Measurements from ENCODE around the gene PALM3. TPM values are rescaled to one million over a fixed set of nuclear protein-coding genes. Genes with fewer than 3 reads are reported as not detected.
"Not testable (repeated sequence)": the region's sequence is repeated elsewhere in the genome, so short reads cannot be mapped to it uniquely, and the experiment has no call there.

The PALM3 gene
- total RNA-seq, 1 donor from 2014 or later = not detected

- DNase-seq; H3K27ac Mint-ChIP-seq; H3K27me3 Mint-ChIP-seq; H3K36me3 Mint-ChIP-seq (ENCODE audit: low read depth); H3K9me3 Mint-ChIP-seq; intact Hi-C loops (cut with micrococcal nuclease); H3K4me3 Mint-ChIP-seq: not testable (repeated sequence)
- peaks cover 12% of the 10 kb centered on the region for H3K4me1 Mint-ChIP-seq
Observed at GRCh38 chr19:14026652-14027192, 35.2 kb downstream of the PALM3 start.

DNA sequence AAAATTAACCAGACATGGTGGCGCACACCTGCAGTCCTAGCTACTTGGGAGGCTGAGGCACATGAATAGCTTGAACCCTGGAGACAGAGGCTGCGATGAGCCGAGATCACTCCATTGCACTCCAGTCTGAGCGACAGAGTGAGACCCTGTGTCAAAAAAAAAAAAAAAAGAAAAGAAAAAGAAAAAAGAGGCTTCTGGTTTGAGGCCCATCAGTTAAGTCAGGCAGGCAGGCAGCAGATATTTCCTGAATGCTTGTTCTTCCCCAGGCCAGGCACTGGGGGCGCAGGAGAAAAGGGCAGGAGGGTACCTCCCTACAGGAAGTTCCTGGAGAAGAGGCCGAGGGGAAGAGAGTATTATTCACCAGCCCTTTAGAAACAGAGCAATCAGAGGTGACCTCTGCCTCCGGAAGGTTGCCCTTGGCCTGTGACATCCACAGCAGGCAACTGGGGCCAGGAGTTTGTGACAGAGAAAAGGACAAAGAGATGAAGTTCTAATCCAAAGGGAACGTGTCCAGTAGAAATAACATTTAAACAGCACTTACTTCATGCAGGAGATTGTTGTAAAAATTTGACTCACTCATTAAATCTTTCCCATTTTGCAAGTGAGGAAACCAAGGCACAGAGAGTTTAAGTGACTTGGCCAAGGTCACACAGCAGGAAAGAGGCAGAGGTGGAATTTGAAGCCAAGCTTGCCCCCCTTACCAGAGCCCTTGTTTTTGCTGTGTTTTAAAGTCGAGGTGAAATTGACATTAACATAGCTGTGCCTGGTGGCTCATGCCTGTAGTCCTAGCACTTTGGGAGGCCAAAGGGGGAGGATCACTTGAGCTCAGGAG is 38.3 kb downstream of the PALM3 start:
- H3K36me3 Mint-ChIP-seq (ENCODE audit: low read depth) = no peaks in the 10 kb centered on the region
- no peaks in the 10 kb centered on the region for H3K9me3 Mint-ChIP-seq
- no peak overlapping the region for H3K4me3 Mint-ChIP-seq
- DNase-seq = no peak
- peak overlapping the region; percentile 60 for H3K27ac Mint-ChIP-seq
- peaks cover 2% of the 10 kb centered on the region for H3K27me3 Mint-ChIP-seq
- intact Hi-C loops (cut with micrococcal nuclease) = no loop called here
- H3K4me1 Mint-ChIP-seq = peaks cover 10% of the 10 kb centered on the region

DNA sequence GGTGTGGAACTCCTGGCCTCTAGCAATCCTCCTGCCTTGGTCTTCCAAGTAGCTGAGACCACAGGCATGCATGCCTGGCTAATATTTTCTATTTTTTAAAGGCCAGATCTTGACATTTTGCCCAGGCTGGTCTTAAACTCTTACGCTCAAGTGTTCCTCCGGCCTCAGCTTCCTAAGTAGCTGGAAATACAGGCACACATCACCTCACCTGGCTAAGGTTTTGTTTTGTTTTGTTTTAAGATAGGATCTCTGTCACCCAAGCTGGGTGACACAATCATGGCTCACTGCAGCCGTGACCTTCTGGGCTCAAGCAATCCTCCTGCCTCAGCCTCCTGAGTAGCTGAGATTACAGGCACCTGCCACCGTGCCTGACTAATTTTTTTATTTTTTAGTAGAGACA is 39.4 kb downstream of the PALM3 start:
- intact Hi-C loops (cut with micrococcal nuclease) = no loop called here
- H3K9me3 Mint-ChIP-seq = no peaks in the 10 kb centered on the region
- no peaks in the 10 kb centered on the region for H3K27me3 Mint-ChIP-seq
- H3K4me3 Mint-ChIP-seq = no peak overlapping the region
- no peak for DNase-seq
- no peaks in the 10 kb centered on the region for H3K36me3 Mint-ChIP-seq (ENCODE audit: low read depth)
- no peak overlapping the region for H3K27ac Mint-ChIP-seq
- peaks cover 12% of the 10 kb centered on the region for H3K4me1 Mint-ChIP-seq

- DNase-seq = no peak
- Mint-ChIP-seq H3K4me3 (no peak overlapping the region), H3K27me3 (no peaks in the 10 kb centered on the region), H3K36me3 (ENCODE audit: low read depth) (no peaks in the 10 kb centered on the region), H3K27ac (peak overlapping the region; percentile 66), H3K4me1 (peaks cover 12% of the 10 kb centered on the region), H3K9me3 (no peaks in the 10 kb centered on the region)
- intact Hi-C loops (cut with micrococcal nuclease) = no loop called here
Observed at GRCh38 chr19:14021474-14021873, 40.4 kb downstream of the PALM3 start.

- H3K9me3 Mint-ChIP-seq; H3K27ac Mint-ChIP-seq; H3K4me3 Mint-ChIP-seq; intact Hi-C loops (cut with micrococcal nuclease); DNase-seq; H3K27me3 Mint-ChIP-seq; H3K36me3 Mint-ChIP-seq (ENCODE audit: low read depth): not testable (repeated sequence)
- H3K4me1 Mint-ChIP-seq = peaks cover 11% of the 10 kb centered on the region
Observed at GRCh38 chr19:14019739-14020138, 42.1 kb downstream of the PALM3 start.

DNA sequence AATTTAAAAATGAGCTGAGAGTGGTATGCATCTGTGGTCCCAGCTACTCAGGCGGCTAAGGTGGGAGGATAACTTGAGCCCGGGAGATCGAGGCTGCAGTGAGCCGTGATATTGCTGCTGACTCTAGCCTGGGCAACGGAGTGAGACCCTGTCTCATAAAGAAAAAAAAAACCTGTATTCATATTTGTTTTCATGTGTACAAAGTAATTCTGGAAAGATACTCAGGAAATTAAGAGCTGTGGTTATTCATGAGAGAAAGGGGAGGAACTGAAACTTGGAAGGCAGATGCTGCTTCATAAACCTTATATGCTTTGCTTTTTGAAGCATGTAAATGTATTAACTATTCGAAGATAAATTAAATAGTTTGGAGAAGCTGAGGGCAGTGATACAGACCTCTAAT is 42.8 kb downstream of the PALM3 start:
- H3K9me3 Mint-ChIP-seq = no peaks in the 10 kb centered on the region
- intact Hi-C loops (cut with micrococcal nuclease) = no loop called here
- H3K4me1 Mint-ChIP-seq = peaks cover 11% of the 10 kb centered on the region
- no peak for DNase-seq
- no peak overlapping the region for H3K4me3 Mint-ChIP-seq
- H3K27ac Mint-ChIP-seq = no peak overlapping the region
- H3K36me3 Mint-ChIP-seq (ENCODE audit: low read depth) = no peaks in the 10 kb centered on the region
- no peaks in the 10 kb centered on the region for H3K27me3 Mint-ChIP-seq

GRCh38 chr19:14015524-14016035 is 46.3 kb downstream of the PALM3 start:
- Mint-ChIP-seq H3K4me1 (peaks cover 7% of the 10 kb centered on the region), H3K4me3 (no peak overlapping the region), H3K9me3 (no peaks in the 10 kb centered on the region), H3K27ac (no peak overlapping the region), H3K27me3 (no peaks in the 10 kb centered on the region), H3K36me3 (ENCODE audit: low read depth) (no peaks in the 10 kb centered on the region)
- intact Hi-C loops (cut with micrococcal nuclease) = no loop called here
- no peak for DNase-seq

GRCh38 chr19:14012378-14012915 is 49.4 kb downstream of the PALM3 start:
- no peaks in the 10 kb centered on the region for H3K9me3 Mint-ChIP-seq
- H3K4me1 Mint-ChIP-seq = peaks cover 3% of the 10 kb centered on the region
- H3K36me3 Mint-ChIP-seq (ENCODE audit: low read depth) = no peaks in the 10 kb centered on the region
- no peak overlapping the region for H3K4me3 Mint-ChIP-seq
- H3K27ac Mint-ChIP-seq = no peak overlapping the region
- no peaks in the 10 kb centered on the region for H3K27me3 Mint-ChIP-seq
- no peak for DNase-seq
- intact Hi-C loops (cut with micrococcal nuclease) = no loop called here

DNA sequence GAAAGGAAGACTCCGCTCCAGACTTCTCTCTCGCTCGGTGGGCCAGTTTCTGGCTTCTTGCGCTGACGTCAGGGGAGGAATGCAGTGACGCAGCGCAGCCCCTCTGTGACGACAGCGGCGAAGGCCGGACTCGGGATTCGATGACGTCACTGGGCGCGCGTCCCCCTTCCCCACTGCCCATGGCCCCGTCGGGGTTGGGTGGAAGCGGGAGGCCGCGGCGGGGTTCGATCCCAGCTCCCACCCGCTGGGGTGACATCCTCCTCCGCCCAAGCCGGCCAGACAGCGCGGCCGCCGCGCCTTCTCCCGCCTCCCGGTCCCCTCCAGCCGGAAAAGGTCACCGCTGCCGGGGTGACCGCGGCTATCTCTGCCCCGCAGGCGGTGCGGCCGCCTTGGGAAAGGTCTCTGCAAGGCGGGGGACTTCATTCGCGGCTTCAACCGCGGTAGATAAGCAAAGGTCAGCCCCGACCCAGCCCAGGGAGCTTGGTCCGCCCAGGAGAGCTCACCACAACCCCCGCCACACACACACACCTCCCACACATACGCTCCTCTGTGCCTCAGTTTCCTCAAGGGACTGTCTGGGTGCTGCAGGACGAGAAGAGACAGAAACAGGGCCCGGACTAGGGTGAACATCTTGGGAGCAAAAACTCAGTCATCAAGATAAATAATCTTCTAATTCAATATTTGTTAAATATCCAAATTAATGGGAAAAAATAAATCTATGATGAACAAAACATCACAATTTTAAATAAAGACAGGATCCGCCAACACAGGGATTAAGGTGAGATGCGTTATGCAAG is 54.9 kb downstream of the PALM3 start:
- H3K9me3 Mint-ChIP-seq = no peaks in the 10 kb centered on the region
- no peaks in the 10 kb centered on the region for H3K27me3 Mint-ChIP-seq
- intact Hi-C loops (cut with micrococcal nuclease) = loop anchor here (1.0 to 5.0 kb wide), 9 partner anchors 21 to 130 kb away; partner anchors contain the start of genes BRME1, CC2D1A, DCAF15 and MISP3
- H3K4me3 Mint-ChIP-seq = peak overlapping the region; percentile 96
- peaks cover 35% of the 10 kb centered on the region for H3K4me1 Mint-ChIP-seq
- peaks cover 1% of the 10 kb centered on the region for H3K36me3 Mint-ChIP-seq (ENCODE audit: low read depth)
- no peak for DNase-seq
- H3K27ac Mint-ChIP-seq = peak overlapping the region; percentile 100

GRCh38 chr19:14006085-14006765 is 55.7 kb downstream of the PALM3 start, which contains the start of gene RFX1:
TSS of gene RFX1 (minus strand) at chr19:14006320. CDS start at chr19:13993843, 12,477 bp downstream.
- no peaks in the 10 kb centered on the region for H3K27me3 Mint-ChIP-seq
- intact Hi-C loops (cut with micrococcal nuclease) = loop anchor here (1.0 to 5.0 kb wide), 9 partner anchors 20 to 131 kb away; partner anchors contain the start of genes BRME1, CC2D1A, DCAF15 and MISP3
- peak within 1 kb of the TSS; percentile 96 for H3K4me3 Mint-ChIP-seq
- no peaks in the 10 kb centered on the region for H3K9me3 Mint-ChIP-seq
- peaks cover 1% of the 10 kb centered on the region for H3K36me3 Mint-ChIP-seq (ENCODE audit: low read depth)
- DNase-seq = peak; percentile 100
- H3K27ac Mint-ChIP-seq = peak within 1 kb of the TSS; percentile 100
- H3K4me1 Mint-ChIP-seq = peaks cover 39% of the 10 kb centered on the region

DNA sequence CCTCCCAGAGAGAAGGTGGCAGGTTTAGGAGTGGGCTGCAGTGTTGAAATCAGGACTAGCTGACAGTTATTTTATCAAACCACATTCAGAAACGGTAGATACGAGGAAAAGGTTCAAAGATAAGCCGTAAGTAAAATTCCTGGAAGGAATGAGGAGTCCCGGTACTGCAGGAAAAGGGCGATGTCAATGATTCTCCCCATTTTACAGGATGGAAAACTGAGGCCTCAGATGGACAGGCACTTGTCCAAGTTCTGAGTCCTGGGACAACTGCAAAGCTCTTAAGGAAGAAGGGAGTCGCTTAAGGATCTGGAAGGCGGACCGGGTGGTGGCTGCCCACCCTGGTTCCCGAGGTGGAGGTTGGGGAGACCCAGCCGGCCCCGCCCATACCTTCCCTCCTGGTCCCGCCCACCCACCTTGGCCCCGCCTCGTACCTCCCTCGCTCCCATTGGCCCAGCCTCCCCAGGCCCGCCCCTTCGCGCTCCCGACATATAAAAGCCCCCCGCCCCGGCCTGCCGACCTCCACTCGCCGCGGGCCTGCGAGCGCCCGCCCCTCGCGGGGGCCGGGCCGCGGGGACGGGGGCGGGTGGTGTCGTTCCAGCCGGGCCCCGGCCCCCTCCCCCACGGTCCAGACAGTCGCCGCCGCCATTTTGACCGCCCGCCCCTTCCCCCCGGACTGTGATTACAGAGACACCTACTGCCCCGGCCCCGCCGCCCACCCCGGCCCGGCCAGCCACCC is 56.4 kb downstream of the PALM3 start:
- H3K4me1 Mint-ChIP-seq = peaks cover 46% of the 10 kb centered on the region
- no peaks in the 10 kb centered on the region for H3K27me3 Mint-ChIP-seq
- peak overlapping the region; percentile 100 for H3K27ac Mint-ChIP-seq
- peak overlapping the region; percentile 96 for H3K4me3 Mint-ChIP-seq
- no peaks in the 10 kb centered on the region for H3K9me3 Mint-ChIP-seq
- DNase-seq = peak; percentile 96
- peaks cover 5% of the 10 kb centered on the region for H3K36me3 Mint-ChIP-seq (ENCODE audit: low read depth)
- intact Hi-C loops (cut with micrococcal nuclease) = loop anchor here (1.0 to 5.0 kb wide), 9 partner anchors 19 to 132 kb away; partner anchors contain the start of genes BRME1, CC2D1A, DCAF15 and MISP3

- Mint-ChIP-seq H3K9me3 (no peaks in the 10 kb centered on the region), H3K4me3 (peak overlapping the region; percentile 81), H3K27me3 (no peaks in the 10 kb centered on the region), H3K4me1 (peaks cover 49% of the 10 kb centered on the region), H3K36me3 (ENCODE audit: low read depth) (peaks cover 12% of the 10 kb centered on the region), H3K27ac (peak overlapping the region; percentile 95)
- DNase-seq = peak; percentile 68
- intact Hi-C loops (cut with micrococcal nuclease) = loop anchor here (5.0 kb wide), 1 partner anchor 43 kb away; no protein-coding TSS in a partner anchor
Observed at GRCh38 chr19:14004619-14005348, 57.1 kb downstream of the PALM3 start.

Measured in activated CD4-positive, alpha-beta T cell treated with anti-CD3 and anti-CD28 coated beads, Interleukin-2, amount 10 ng/mL, durations not matched to agents 24 days and 14 days (primary cell).